IMR-90 (cell line): ENCODE measurements around the gene ANXA3. TPM values are rescaled to one million over a fixed set of nuclear protein-coding genes. Genes with fewer than 3 reads are reported as not detected.
A peak's percentile ranks its signal among the peaks of the same experiment; 100 is the strongest.

ENCODE experiments used
- ATAC-seq: fragments of 200-7000 bp; cut with Tn5 transposase; 2 replicates; pipeline ENCODE4 v1.9.1; 2020; ENCODE audit warnings: low read depth, mild to moderate bottlenecking, moderate library complexity
- BruUV-seq: library from RNA; stranded (reverse); fragments of 400-500 nt; replicated peaks from 2 replicates; lab custom pipeline; 2021; lab: Mats Ljungman, UMichigan
- CTCF ChIA-PET: fragments of 300-600 bp; formaldehyde crosslinking; extraction: SDS; loops from one replicate; lab custom pipeline; 2021; ENCODE audit warnings: antibody characterized with exemption; lab: Yijun Ruan, JAX
- POLR2A ChIA-PET: fragments of 300-600 bp; sonication (Branson Sonifier 250); formaldehyde crosslinking; loops from one replicate; lab custom pipeline; 2022; ENCODE audit warnings: antibody characterized with exemption; ENCODE audit not compliant: unreplicated experiment; lab: Charles Lee
- DNase-seq: peaks from one replicate; pipeline ENCODE4 v3.0.0; 2013
- H2AFZ ChIP-seq: replicated peaks from 2 replicates; pipeline ENCODE3; 2013; ENCODE audit warnings: low read length, mild to moderate bottlenecking; ENCODE audit not compliant: poor library complexity
- H2AK5ac ChIP-seq: 2 replicates; pipeline ENCODE4 v1.6.1; 2013; ENCODE audit warnings: low read depth, low read length, inconsistent platforms
- H2AK9ac ChIP-seq: replicated peaks from 2 replicates; pipeline ENCODE3; 2013; ENCODE audit warnings: mild to moderate bottlenecking, low read depth, low read length, moderate library complexity; ENCODE audit not compliant: poor library complexity
- H2BK120ac ChIP-seq: 2 replicates; pipeline ENCODE4 v1.6.1; 2013; ENCODE audit warnings: low read depth, low read length, inconsistent platforms
- H2BK15ac ChIP-seq: 3 replicates; pipeline ENCODE4 v1.6.1; 2013; ENCODE audit warnings: low read depth, low read length, inconsistent platforms
- H2BK20ac ChIP-seq: 2 replicates; pipeline ENCODE4 v1.6.1; 2013; ENCODE audit warnings: low read depth, mild to moderate bottlenecking, inconsistent platforms, low read length, moderate library complexity
- H2BK5ac ChIP-seq: 2 replicates; pipeline ENCODE4 v1.6.1; 2013; ENCODE audit warnings: mild to moderate bottlenecking, low read depth, low read length, inconsistent platforms; ENCODE audit not compliant: poor library complexity, severe bottlenecking
- H3K14ac ChIP-seq: replicated peaks from 2 replicates; pipeline ENCODE4 v1.6.1; 2013; ENCODE audit warnings: low read depth, low read length, inconsistent platforms
- H3K18ac ChIP-seq: 2 replicates; pipeline ENCODE4 v1.6.1; 2013; ENCODE audit warnings: low read depth, low read length, control low read depth
- H3K23ac ChIP-seq: 2 replicates; pipeline ENCODE4 v1.6.1; 2013; ENCODE audit warnings: low read depth, low read length, inconsistent platforms
- H3K27ac ChIP-seq: 2 replicates; pipeline ENCODE4 v1.5.1; 2013; ENCODE audit warnings: mild to moderate bottlenecking, control low read depth, low read length; ENCODE audit not compliant: insufficient read depth
- H3K27me3 ChIP-seq: 2 replicates; pipeline ENCODE4 v1.6.1; 2013; ENCODE audit warnings: low read length; ENCODE audit not compliant: control insufficient read depth, insufficient read depth
- H3K36me3 ChIP-seq: 2 replicates; pipeline ENCODE4 v1.6.1; 2013; ENCODE audit warnings: low read length, mixed read lengths; ENCODE audit not compliant: control insufficient read depth, insufficient read depth
- H3K4ac ChIP-seq: 2 replicates; pipeline ENCODE4 v1.6.1; 2013; ENCODE audit warnings: low read depth, low read length, inconsistent platforms
- H3K4me1 ChIP-seq: 2 replicates; pipeline ENCODE4 v1.6.1; 2013; ENCODE audit warnings: low read length, mixed read lengths; ENCODE audit not compliant: control insufficient read depth, insufficient read depth
- H3K4me2 ChIP-seq: 2 replicates; pipeline ENCODE4 v1.6.1; 2013; ENCODE audit warnings: low read depth, mild to moderate bottlenecking, control low read depth, low read length, moderate library complexity
- H3K4me3 ChIP-seq: 2 replicates; pipeline ENCODE4 v1.5.1; 2013; ENCODE audit warnings: low read depth, mild to moderate bottlenecking, control low read depth, low read length, moderate library complexity; ENCODE audit not compliant: insufficient read depth
- H3K56ac ChIP-seq: 2 replicates; pipeline ENCODE4 v1.6.1; 2013; ENCODE audit warnings: low read length, inconsistent platforms; ENCODE audit not compliant: insufficient read depth; ENCODE audit errors: extremely low read depth
- H3K79me1 ChIP-seq, 2 experiments: 2 replicates each; pipeline ENCODE4 v1.6.1; 2013; ENCODE audit warnings: low read length in 2 of 2, inconsistent platforms in 1 of 2, low read depth in 1 of 2
- H3K9ac ChIP-seq: 2 replicates; pipeline ENCODE4 v1.6.1; 2013; ENCODE audit warnings: low read depth, low read length, control low read depth
- H3K9me1 ChIP-seq: 2 replicates; pipeline ENCODE4 v1.6.1; 2013; ENCODE audit warnings: low read length, inconsistent platforms; ENCODE audit not compliant: insufficient read depth
- H3K9me3 ChIP-seq: 2 replicates; pipeline ENCODE4 v1.6.1; 2013; ENCODE audit warnings: low read length; ENCODE audit not compliant: control insufficient read depth, insufficient read depth
- H4K20me1 ChIP-seq: 2 replicates; pipeline ENCODE4 v1.6.1; 2013; ENCODE audit warnings: low read length, inconsistent platforms; ENCODE audit not compliant: insufficient read depth
- H4K5ac ChIP-seq: 2 replicates; pipeline ENCODE4 v1.6.1; 2013; ENCODE audit warnings: mild to moderate bottlenecking, low read depth, low read length, control low read depth
- H4K8ac ChIP-seq, 2 experiments: 2 replicates each; pipeline ENCODE4 v1.6.1; 2013; ENCODE audit warnings: low read depth in 2 of 2, low read length in 2 of 2, control low read depth in 1 of 2, inconsistent platforms in 1 of 2
- H4K91ac ChIP-seq: 2 replicates; pipeline ENCODE4 v1.6.1; 2013; ENCODE audit warnings: low read depth, low read length, inconsistent platforms; ENCODE audit not compliant: insufficient read depth
- BHLHE40 ChIP-seq: fragments of 150-350 bp; IDR thresholded peaks from 2 replicates; pipeline ENCODE4 v1.6.1; 2016; ENCODE audit warnings: mild to moderate bottlenecking, low read depth, low read length
- CEBPB ChIP-seq: IDR thresholded peaks from 2 replicates; pipeline ENCODE4 v1.6.1; 2012; ENCODE audit warnings: low read depth, low read length, improper control_type of control experiment
- CHD1 ChIP-seq: IDR thresholded peaks from 2 replicates; pipeline ENCODE4 v1.6.1; 2012; ENCODE audit warnings: low read depth, low read length, improper control_type of control experiment
- FOS ChIP-seq: fragments of 150-350 bp; IDR thresholded peaks from 2 replicates; pipeline ENCODE4 v1.6.1; 2016; ENCODE audit warnings: low read depth, low read length
- POLR2A ChIP-seq: IDR thresholded peaks from 2 replicates; pipeline ENCODE4 v1.6.1; 2012; ENCODE audit warnings: mild to moderate bottlenecking, low read depth, low read length
- RCOR1 ChIP-seq: IDR thresholded peaks from 2 replicates; pipeline ENCODE4 v1.6.1; 2012; ENCODE audit warnings: mild to moderate bottlenecking, low read length, improper control_type of control experiment; ENCODE audit not compliant: insufficient replicate concordance
- SMC3 ChIP-seq: fragments of 150-350 bp; IDR thresholded peaks from 2 replicates; pipeline ENCODE4 v1.6.1; 2016; ENCODE audit warnings: low read depth, mild to moderate bottlenecking, antibody characterized with exemption, low read length, moderate library complexity
- WGBS, 2 experiments: methylation state at CpG; one replicate each; pipeline versions ENCODE4 v1.1.5 to v1.1.7; 2013; ENCODE audit warnings: missing lambda C conversion rate in 2 of 2; ENCODE audit not compliant: insufficient read length in 1 of 2; ENCODE audit errors: extremely low coverage in 2 of 2; 5-methylcytosine and 5-hydroxymethylcytosine counted together
- dilution Hi-C: fragments of 300-500 bp; cut with HindIII; formaldehyde crosslinking; loops from one replicate; pipeline ENCODE4 v1.14.3; 2018; ENCODE audit warnings: low sequenced_read_pairs; ENCODE audit not compliant: unreplicated experiment
- in situ Hi-C: fragments of 300-500 bp; cut with MboI; formaldehyde crosslinking; loops from 3 replicates; pipeline ENCODE4 v1.14.3; 2019; ENCODE audit warnings: low sequenced_read_pairs, inconsistent platforms, mixed read lengths
- intact Hi-C: fragments of 100-400 bp; cut with micrococcal nuclease; formaldehyde crosslinking; loops from 2 replicates; pipeline ENCODE4 v1.10.0; 2022
- polyA plus RNA-seq, 3 experiments: library from polyadenylated mRNA; depleted of rRNA; stranded (reverse); fragments of >200 nt; gene quantifications; 2 replicates each; pipeline ENCODE4 v1.2.3, GENCODE V29; 2012; ENCODE audit warnings: low replicate concordance in 1 of 3
- total RNA-seq: library from RNA; depleted of rRNA; stranded (reverse); fragments of >200 nt; gene quantifications from 2 replicates; pipeline ENCODE4 v1.2.3, GENCODE V29; 2012
- TF ChIP-seq, protein P1 (sequence below): fragments of 150-350 bp; IDR thresholded peaks from 2 replicates; pipeline ENCODE4 v1.6.1; 2016; ENCODE audit warnings: low read depth, mild to moderate bottlenecking, low read length, moderate library complexity, borderline replicate concordance
- TF ChIP-seq, protein P2 (sequence below): fragments of 150-350 bp; IDR thresholded peaks from 2 replicates; pipeline ENCODE4 v1.6.1; 2017; ENCODE audit warnings: mild to moderate bottlenecking, antibody characterized with exemption, low read length, low read depth

Gene ANXA3
- total and polyA plus RNA-seq, 2 of the 4 experiments (the other 2 are of a cell fraction), result 4.2 to 5.0 TPM

DNA sequence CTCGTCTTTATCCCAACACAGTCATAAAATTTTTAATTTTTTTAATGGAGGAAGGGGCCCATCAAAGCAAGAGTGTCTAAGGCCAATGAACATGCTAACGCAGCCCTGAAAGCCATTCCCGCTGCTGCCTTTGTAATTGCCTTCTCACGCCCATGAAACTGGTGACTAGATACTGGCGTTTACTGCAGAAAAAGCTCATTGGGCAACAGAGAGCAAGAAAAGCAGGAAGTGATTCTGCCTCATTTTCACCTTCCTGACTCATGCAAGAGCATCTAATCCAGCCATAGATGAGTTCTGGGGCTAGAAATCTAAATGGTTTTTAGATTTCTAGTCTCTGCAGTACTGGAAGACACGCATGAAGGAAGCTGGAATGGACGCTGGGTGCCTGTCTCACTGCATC, 72.5 kb downstream of the ANXA3 start:
- H3K4me3 ChIP-seq, result no peak overlapping the region
- H3K27ac ChIP-seq, result no peak overlapping the region
- no peaks in the 10 kb centered on the region for H3K9me3 ChIP-seq
- H3K18ac ChIP-seq, result no peak overlapping the region
- no TSS peak for BruUV-seq
- ChIA-PET POLR2A (no interaction called here), CTCF (interaction anchor here (0.7 to 1.2 kb wide), 2 partner anchors 11 to 18 kb away, joined by 3 to 6 read pairs; no protein-coding TSS in a partner anchor)
- H3K4me1 ChIP-seq, result 0 out of 2 replicates have a peak, but pooled peaks cover 2% of the 10 kb centered on the region
- H4K5ac ChIP-seq, result no peak overlapping the region
- 100% methylated on average over 1 of the region's 7 CpGs; no CpG with 5 or more reads in 1 of the 2 experiments for WGBS, 2 experiments
- H3K56ac ChIP-seq, result no peak overlapping the region
- no peak overlapping the region for H3K23ac ChIP-seq
- peak overlapping the region; percentile 11; the same call in 1 of the 2 replicates for H2AK5ac ChIP-seq
- DNase-seq, result no peak
- H3K4me2 ChIP-seq, result no peak overlapping the region
- H3K9ac ChIP-seq, result no peak overlapping the region
- no peak overlapping the region for H4K8ac ChIP-seq
- H3K27me3 ChIP-seq, result no peaks in the 10 kb centered on the region
- H4K20me1 ChIP-seq, result no peaks in the 10 kb centered on the region
- intact Hi-C loops, result no loop called here
- H2BK20ac ChIP-seq, result 0 out of 2 replicates have a peak overlapping the region, but pooled peaks have one; percentile 14
- H3K4ac ChIP-seq, result peak overlapping the region; percentile 26; the same call in 1 of the 2 replicates
- H2BK15ac ChIP-seq, result no peak overlapping the region
- peak overlapping the region; percentile 12; the same call in 1 of the 2 replicates for H2BK120ac ChIP-seq
- 0 out of 2 replicates have a peak, but pooled peaks cover 4% of the 10 kb centered on the region for H3K9me1 ChIP-seq
- H2AK9ac ChIP-seq, result no peak overlapping the region
- no peak overlapping the region for H3K14ac ChIP-seq
- no peak for TF ChIP-seq CEBPB
- no peak for TF ChIP-seq SMC3
- no peak for TF ChIP-seq CHD1
- no peak for TF ChIP-seq POLR2A
- no peak for TF ChIP-seq BHLHE40
- TF ChIP-seq RCOR1, result no peak
- TF ChIP-seq, protein P1, sequence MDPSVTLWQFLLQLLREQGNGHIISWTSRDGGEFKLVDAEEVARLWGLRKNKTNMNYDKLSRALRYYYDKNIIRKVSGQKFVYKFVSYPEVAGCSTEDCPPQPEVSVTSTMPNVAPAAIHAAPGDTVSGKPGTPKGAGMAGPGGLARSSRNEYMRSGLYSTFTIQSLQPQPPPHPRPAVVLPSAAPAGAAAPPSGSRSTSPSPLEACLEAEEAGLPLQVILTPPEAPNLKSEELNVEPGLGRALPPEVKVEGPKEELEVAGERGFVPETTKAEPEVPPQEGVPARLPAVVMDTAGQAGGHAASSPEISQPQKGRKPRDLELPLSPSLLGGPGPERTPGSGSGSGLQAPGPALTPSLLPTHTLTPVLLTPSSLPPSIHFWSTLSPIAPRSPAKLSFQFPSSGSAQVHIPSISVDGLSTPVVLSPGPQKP, result no peak
- TF ChIP-seq FOS, result no peak
- TF ChIP-seq, protein P2, sequence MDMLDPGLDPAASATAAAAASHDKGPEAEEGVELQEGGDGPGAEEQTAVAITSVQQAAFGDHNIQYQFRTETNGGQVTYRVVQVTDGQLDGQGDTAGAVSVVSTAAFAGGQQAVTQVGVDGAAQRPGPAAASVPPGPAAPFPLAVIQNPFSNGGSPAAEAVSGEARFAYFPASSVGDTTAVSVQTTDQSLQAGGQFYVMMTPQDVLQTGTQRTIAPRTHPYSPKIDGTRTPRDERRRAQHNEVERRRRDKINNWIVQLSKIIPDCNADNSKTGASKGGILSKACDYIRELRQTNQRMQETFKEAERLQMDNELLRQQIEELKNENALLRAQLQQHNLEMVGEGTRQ, result no peak
- no peak for ATAC-seq
- no peak overlapping the region for H2AFZ ChIP-seq
- no peaks in the 10 kb centered on the region for H3K79me1 ChIP-seq
- H4K91ac ChIP-seq, result no peak overlapping the region; the same call in 1 of the 2 replicates
- in situ Hi-C loops, result no loop called here
- dilution Hi-C loops, result loop anchor here (25.0 kb wide), 1 partner anchor 238 kb away; no protein-coding TSS in a partner anchor
- H2BK5ac ChIP-seq, result no peak overlapping the region
- H3K36me3 ChIP-seq, result no peaks in the 10 kb centered on the region
